Lower lobe of right lung (tissue), 2 donors: ENCODE measurements around the gene SLX4IP. TPM values are rescaled to one million over a fixed set of nuclear protein-coding genes. Genes with fewer than 3 reads are reported as not detected.
A peak's percentile ranks its signal among the peaks of the same experiment; 100 is the strongest.

Experiments
- ATAC-seq, 2 donors: fragments of 200-7000 bp; cut with Tn5 transposase; one replicate each; pipeline ENCODE4 v1.9.1; 2020 to 2022; ENCODE audit warnings: mild to moderate bottlenecking in 2 of 2, moderate library complexity in 2 of 2
- DNase-seq: peaks from one replicate; pipeline ENCODE4 v3.0.0-alpha.2; 2020
- H3K27ac ChIP-seq: fragments of 200-600 bp; one replicate; pipeline ENCODE4 v1.8.0; 2022
- H3K27me3 ChIP-seq: fragments of 200-600 bp; one replicate; pipeline ENCODE4 v1.8.0; 2022; ENCODE audit warnings: low read depth
- H3K36me3 ChIP-seq: fragments of 200-600 bp; one replicate; pipeline ENCODE4 v1.8.0; 2022; ENCODE audit warnings: mild to moderate bottlenecking
- H3K4me1 ChIP-seq: fragments of 200-600 bp; one replicate; pipeline ENCODE4 v1.8.0; 2022
- H3K4me3 ChIP-seq: fragments of 200-600 bp; one replicate; pipeline ENCODE4 v1.8.0; 2022; ENCODE audit warnings: mild to moderate bottlenecking
- H3K9me3 ChIP-seq: fragments of 200-600 bp; one replicate; pipeline ENCODE4 v1.8.0; 2022
- CTCF ChIP-seq: fragments of 200-600 bp; IDR thresholded peaks from one replicate; pipeline ENCODE4 v1.8.0; 2022; ENCODE audit warnings: antibody characterized with exemption, mild to moderate bottlenecking
- intact Hi-C: fragments of 100-400 bp; cut with DNase I; formaldehyde crosslinking; loops from one replicate; pipeline ENCODE4 v1.11.0; 2022
- total RNA-seq: library from RNA; stranded (reverse); fragmentation: NEBNext Ultra II Directional; extraction: Animal tissue kit (Norgen Biotek cat#: 25700); gene quantifications from one replicate; pipeline ENCODE4 v1.2.1, GENCODE V29; 2021
- donor health status: DM: no; HTN: yes; CAD: no; lungs with severe emphysema.

Gene SLX4IP
- total RNA-seq, 1 donor from 2014 or later, result 5.8 TPM

- Histone ChIP-seq H3K36me3 (peaks cover 85% of the 10 kb centered on the region), H3K4me3 (no peak overlapping the region), H3K4me1 (peaks cover 58% of the 10 kb centered on the region), H3K27me3 (no peaks in the 10 kb centered on the region), H3K27ac (no peak overlapping the region), H3K9me3 (no peaks in the 10 kb centered on the region)
- TF ChIP-seq CTCF, result no peak
- intact Hi-C loops, result no loop called here
- DNase-seq (no peak), ATAC-seq (no peak)
Observed at GRCh38 chr20:10658051-10658823, 223.1 kb downstream of the SLX4IP start.

- no peak overlapping the region for H3K4me3 ChIP-seq
- peaks cover 56% of the 10 kb centered on the region for H3K4me1 ChIP-seq
- intact Hi-C loops, result no loop called here
- TF ChIP-seq CTCF, result no peak
- DNase-seq (no peak), ATAC-seq (no peak)
- peaks cover 93% of the 10 kb centered on the region for H3K36me3 ChIP-seq
- no peak overlapping the region for H3K27ac ChIP-seq
- H3K9me3 ChIP-seq, result no peaks in the 10 kb centered on the region
- H3K27me3 ChIP-seq, result no peaks in the 10 kb centered on the region
Observed at GRCh38 chr20:10658876-10659632, 223.9 kb downstream of the SLX4IP start.

GRCh38 chr20:10659651-10660601, 224.8 kb downstream of the SLX4IP start:
- Histone ChIP-seq H3K4me1 (peaks cover 53% of the 10 kb centered on the region), H3K9me3 (no peaks in the 10 kb centered on the region), H3K27ac (peak overlapping the region; percentile 63), H3K36me3 (peaks cover 89% of the 10 kb centered on the region), H3K27me3 (no peaks in the 10 kb centered on the region), H3K4me3 (no peak overlapping the region)
- ATAC-seq, result peak; percentile 91 to 93
- intact Hi-C loops, result no loop called here
- DNase-seq, result peak; percentile 77
- no peak for TF ChIP-seq CTCF

DNA sequence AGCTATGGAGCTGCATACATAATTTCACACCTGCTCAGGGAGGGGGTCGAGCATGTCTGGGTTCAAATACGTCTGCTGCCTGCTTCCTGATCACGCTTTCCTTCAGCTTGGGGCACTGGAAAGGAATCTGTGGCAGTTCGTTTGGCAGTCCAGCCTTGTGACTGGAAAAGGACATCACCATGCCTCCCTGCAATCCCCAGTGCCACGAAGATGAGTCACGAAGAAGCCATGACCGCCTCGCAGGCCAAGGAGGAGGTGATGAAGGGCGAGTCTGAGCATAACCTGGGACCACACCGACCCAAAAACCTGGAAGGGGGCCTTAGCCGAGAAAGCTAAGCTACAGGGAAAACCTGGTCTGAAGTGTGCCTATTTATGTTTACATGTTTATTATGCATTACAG, 225.6 kb downstream of the SLX4IP start:
- peak in 1 of 2 donors; percentile 37 for ATAC-seq
- no peak for DNase-seq
- Histone ChIP-seq H3K4me3 (no peak overlapping the region), H3K27ac (peak overlapping the region; percentile 63), H3K4me1 (peaks cover 53% of the 10 kb centered on the region), H3K27me3 (no peaks in the 10 kb centered on the region), H3K9me3 (no peaks in the 10 kb centered on the region), H3K36me3 (peaks cover 82% of the 10 kb centered on the region)
- intact Hi-C loops, result no loop called here
- TF ChIP-seq CTCF, result no peak

DNA sequence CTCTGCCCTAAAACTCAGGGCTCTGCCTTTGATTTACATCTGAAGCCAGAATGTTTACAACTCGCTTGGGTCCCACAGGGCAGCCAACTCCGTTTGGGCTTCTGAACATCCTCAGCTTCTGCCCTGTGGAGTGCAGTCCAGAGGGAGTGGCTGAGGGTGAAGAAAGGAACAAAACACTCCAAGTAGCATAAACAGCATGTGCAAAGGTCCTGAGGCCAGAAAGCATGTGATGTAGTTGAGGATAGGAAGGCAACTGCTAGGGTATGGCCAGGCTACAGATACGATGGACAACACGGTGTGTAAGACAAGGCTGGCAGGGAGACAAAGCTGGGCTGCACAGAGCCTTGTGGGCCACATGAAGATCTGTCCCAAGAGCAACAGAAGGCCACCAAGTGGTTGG, 226.2 kb downstream of the SLX4IP start:
- Histone ChIP-seq H3K4me1 (peaks cover 56% of the 10 kb centered on the region), H3K9me3 (no peaks in the 10 kb centered on the region), H3K27me3 (no peaks in the 10 kb centered on the region), H3K4me3 (no peak overlapping the region), H3K27ac (peak overlapping the region; percentile 63), H3K36me3 (peaks cover 81% of the 10 kb centered on the region)
- ATAC-seq, result no peak
- intact Hi-C loops, result no loop called here
- TF ChIP-seq CTCF, result no peak
- DNase-seq, result no peak
